AG10803 (cell line): ENCODE results near the gene VAPA.

Source experiments
- DNase-seq: peaks from one replicate; pipeline ENCODE4 v3.0.0; 2010; ENCODE audit warnings: low read depth
- H3K4me3 ChIP-seq: 2 replicates; pipeline ENCODE4 v1.5.1; 2011; ENCODE audit warnings: mild to moderate bottlenecking, low read length, control low read depth
- CTCF ChIP-seq: conservative IDR thresholded peaks from 2 replicates; pipeline ENCODE4 v1.5.1; 2011; ENCODE audit warnings: mild to moderate bottlenecking, low read length, control low read depth, inconsistent platforms

The VAPA gene

GRCh38 chr18:9951022-9951859 is 37.4 kb downstream of the VAPA start:
- DNase-seq = peak; percentile 78
- no peak overlapping the region for H3K4me3 ChIP-seq
- TF ChIP-seq CTCF = peak; percentile 84

GRCh38 chr18:9952633-9953416 is 39.0 kb downstream of the VAPA start:
- DNase-seq = peak; percentile 18
- TF ChIP-seq CTCF = no peak
- no peak overlapping the region for H3K4me3 ChIP-seq

GRCh38 chr18:9958861-9959399 is 45.1 kb downstream of the VAPA start:
- no peak overlapping the region for H3K4me3 ChIP-seq
- no peak for TF ChIP-seq CTCF
- no peak for DNase-seq

GRCh38 chr18:9959564-9959963 is 45.7 kb downstream of the VAPA start:
- TF ChIP-seq CTCF = no peak
- DNase-seq = no peak

GRCh38 chr18:9960258-9960904 is 46.6 kb downstream of the VAPA start:
- TF ChIP-seq CTCF = no peak
- DNase-seq = no peak
- no peak overlapping the region for H3K4me3 ChIP-seq

More at GRCh38 chr18:9959564-9959963, 45.7 kb downstream of the VAPA start:
- no peak overlapping the region for H3K4me3 ChIP-seq

DNA sequence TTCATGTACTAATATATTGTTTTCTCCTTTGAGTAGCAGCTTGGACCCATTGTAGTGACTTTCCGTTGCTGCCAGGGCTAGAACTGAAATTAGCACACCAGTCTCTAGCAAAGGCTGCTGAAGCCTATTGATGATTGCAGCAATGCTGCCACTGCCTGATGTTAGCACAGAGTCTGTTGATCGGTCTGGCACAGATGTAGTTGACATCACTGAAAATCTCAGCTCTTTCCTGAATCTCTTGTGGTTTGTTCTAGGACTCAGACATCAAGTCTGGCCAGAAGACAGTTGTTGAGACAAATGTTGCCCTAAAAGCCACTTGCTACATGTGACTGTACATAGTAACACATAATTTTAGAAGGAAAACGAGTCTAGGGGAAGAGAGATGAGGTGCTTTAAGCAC is 47.2 kb downstream of the VAPA start:
- no peak for TF ChIP-seq CTCF
- no peak overlapping the region for H3K4me3 ChIP-seq
- peak; percentile 73 for DNase-seq
